Sigmoid colon (tissue), 7 donors: Measurements from ENCODE around the gene MAL. TPM values are rescaled to one million over a fixed set of nuclear protein-coding genes. Genes with fewer than 3 reads are reported as not detected.

Source experiments
- DNase-seq: peaks from one replicate; pipeline ENCODE4 v3.0.0-alpha.2; 2019
- H3K27ac ChIP-seq, 4 donors: fragments of 200-600 bp; sonication (generic); one replicate each; pipeline ENCODE4 v1.5.1; 2016 to 2019; ENCODE audit warnings: mild to moderate bottlenecking in 1 of 4
- H3K27me3 ChIP-seq, 3 donors: fragments of 200-600 bp; sonication (generic); one replicate each; pipeline ENCODE4 v1.5.1; 2019; ENCODE audit warnings: mild to moderate bottlenecking in 1 of 3
- H3K36me3 ChIP-seq, 4 donors: fragments of 200-600 bp; sonication (generic); one replicate each; pipeline ENCODE4 v1.5.1; 2016 to 2019
- H3K4me1 ChIP-seq, 4 donors: fragments of 200-600 bp; sonication (generic); one replicate each; pipeline ENCODE4 v1.5.1; 2017 to 2019
- H3K4me3 ChIP-seq, 4 donors: fragments of 200-600 bp; sonication (generic); one replicate each; pipeline ENCODE4 v1.5.1; 2017 to 2019; ENCODE audit warnings: mild to moderate bottlenecking in 2 of 4, moderate library complexity in 1 of 4
- H3K9me3 ChIP-seq, 4 donors: fragments of 200-600 bp in 3 of 4; sonication (generic) in 3 of 4; one replicate each; pipeline versions ENCODE4 v1.5.1 to v1.6.1; 2013 to 2019
- CTCF ChIP-seq, 4 experiments: fragments of 450-650 bp in 3 of 4; fragments of 200-600 bp in 1 of 4; IDR thresholded peaks; one replicate each; pipeline ENCODE4 v1.5.1; 2016 to 2019; ENCODE audit warnings: antibody characterized with exemption in 4 of 4, mild to moderate bottlenecking in 3 of 4, moderate library complexity in 2 of 4
- EP300 ChIP-seq, 4 donors: sonication (generic); formaldehyde crosslinking; IDR thresholded peaks; one replicate each; pipeline ENCODE4 v1.6.1; 2017; ENCODE audit warnings: antibody characterized with exemption in 4 of 4
- POLR2A ChIP-seq, 2 donors: fragments of 450-650 bp; IDR thresholded peaks; one replicate each; pipeline ENCODE4 v1.6.1; 2016; ENCODE audit warnings: antibody characterized with exemption in 2 of 2, mild to moderate bottlenecking in 2 of 2, moderate library complexity in 2 of 2
- POLR2AphosphoS5 ChIP-seq, 4 donors: sonication (generic); formaldehyde crosslinking; IDR thresholded peaks; one replicate each; pipeline ENCODE4 v1.6.1; 2017; ENCODE audit warnings: antibody characterized with exemption in 4 of 4
- WGBS, 2 donors: extraction: QIAGEN DNeasy Blood & Tissue Kit; methylation state at CpG; one replicate each; pipeline ENCODE4 v1.1.7; 2013; 5-methylcytosine and 5-hydroxymethylcytosine counted together
- intact Hi-C: fragments of 100-400 bp; cut with DNase I; formaldehyde crosslinking; loops from one replicate; pipeline ENCODE4 v1.15.1; 2023
- polyA plus RNA-seq, 3 donors: library from polyadenylated mRNA; stranded (reverse); fragments of 200-250 nt; gene quantifications; one replicate each; pipeline ENCODE4 v1.2.3, GENCODE V29; 2013
- total RNA-seq, 4 donors: library from RNA; depleted of rRNA; stranded (reverse); fragments of >200 nt; gene quantifications; one replicate each; pipeline ENCODE4 v1.1.0, GENCODE V29; 2016
- donor health status: healthy with polysubstance abuse.
- donor health status: Bipolar disorder and iron deficiency.
- donor health status: healthy.

MAL gene
- total and polyA plus RNA-seq, 7 donors: 0.69 to 28.9 (median 8.4) TPM

- peaks cover 0 to 18% (median 11%) of the 10 kb centered on the region in 4 donors for H3K4me1 ChIP-seq
- intact Hi-C loops: no loop called here
- no peak overlapping the region for H3K27ac ChIP-seq
- no peak overlapping the region for H3K4me3 ChIP-seq
- DNase-seq: no peak
- TF ChIP-seq POLR2AphosphoS5 (IDR thresholded peaks at IDR 0.05) (no peak), POLR2A (IDR thresholded peaks at IDR 0.05) (no peak), EP300 (IDR thresholded peaks at IDR 0.05) (no peak)
- H3K36me3 ChIP-seq: no peaks in the 10 kb centered on the region
- no peaks in the 10 kb centered on the region for H3K9me3 ChIP-seq
- 84 to 91% methylated on average over 4 of the region's 4 CpGs for WGBS, 2 donors
- peaks cover 15 to 40% (median 27%) of the 10 kb centered on the region in 3 donors for H3K27me3 ChIP-seq
Measured at GRCh38 chr2:95029898-95030341, 4.4 kb downstream of the MAL start.

- Histone ChIP-seq H3K4me1 (peaks cover 0 to 12% (median 9%) of the 10 kb centered on the region in 4 donors), H3K9me3 (no peaks in the 10 kb centered on the region), H3K27ac (no peak overlapping the region), H3K27me3 (peaks cover 10 to 34% (median 22%) of the 10 kb centered on the region in 3 donors), H3K36me3 (no peaks in the 10 kb centered on the region), H3K4me3 (no peak overlapping the region)
- no peak for TF ChIP-seq EP300 (IDR thresholded peaks at IDR 0.05)
- TF ChIP-seq CTCF (IDR thresholded peaks at IDR 0.05): no peak
- no peak for TF ChIP-seq POLR2A (IDR thresholded peaks at IDR 0.05)
- intact Hi-C loops: no loop called here
- WGBS, 2 donors: 52 to 61% methylated on average over 5 of the region's 5 CpGs
- no peak for DNase-seq
Measured at GRCh38 chr2:95030496-95030895, 5.0 kb downstream of the MAL start.

- H3K27me3 ChIP-seq: peaks cover 3 to 27% (median 15%) of the 10 kb centered on the region in 3 donors
Measured at GRCh38 chr2:95031076-95031725, 5.7 kb downstream of the MAL start.

GRCh38 chr2:95031726-95032116 lies 6.2 kb downstream of the MAL start:
- Histone ChIP-seq H3K27ac (no peak overlapping the region), H3K27me3 (peaks cover 0 to 22% (median 9%) of the 10 kb centered on the region in 3 donors), H3K9me3 (no peaks in the 10 kb centered on the region), H3K4me1 (peaks cover 0 to under 1% (median 0%) of the 10 kb centered on the region in 4 donors), H3K4me3 (no peak overlapping the region), H3K36me3 (no peaks in the 10 kb centered on the region)
- no peak for DNase-seq
- TF ChIP-seq CTCF (IDR thresholded peaks at IDR 0.05) (no peak), EP300 (IDR thresholded peaks at IDR 0.05) (no peak), POLR2A (IDR thresholded peaks at IDR 0.05) (no peak), POLR2AphosphoS5 (IDR thresholded peaks at IDR 0.05) (no peak)
- whole genome bisulfite sequencing, 2 donors: 43 to 63% methylated on average over 1 of the region's 1 CpG
- intact Hi-C loops: no loop called here

More at GRCh38 chr2:95031076-95031725, 5.7 kb downstream of the MAL start:
- H3K9me3 ChIP-seq: no peaks in the 10 kb centered on the region
- H3K4me1 ChIP-seq: peaks cover 0 to 5% (median 2%) of the 10 kb centered on the region in 4 donors
- intact Hi-C loops: no loop called here
- no peak overlapping the region for H3K27ac ChIP-seq
- no peaks in the 10 kb centered on the region for H3K36me3 ChIP-seq
- 57 to 75% methylated on average over 7 of the region's 7 CpGs for WGBS, 2 donors
- TF ChIP-seq CTCF (IDR thresholded peaks at IDR 0.05): no peak
- TF ChIP-seq EP300 (IDR thresholded peaks at IDR 0.05): no peak
- no peak for TF ChIP-seq POLR2AphosphoS5 (IDR thresholded peaks at IDR 0.05)
- no peak for TF ChIP-seq POLR2A (IDR thresholded peaks at IDR 0.05)
- DNase-seq: no peak
- H3K4me3 ChIP-seq: no peak overlapping the region

GRCh38 chr2:95032341-95032740 lies 6.8 kb downstream of the MAL start:
- H3K27me3 ChIP-seq: peaks cover 0 to 15% (median 3%) of the 10 kb centered on the region in 3 donors
- H3K4me1 ChIP-seq: no peaks in the 10 kb centered on the region
- H3K27ac ChIP-seq: no peak overlapping the region

More at GRCh38 chr2:95032341-95032740, 6.8 kb downstream of the MAL start:
- H3K36me3 ChIP-seq: no peaks in the 10 kb centered on the region
- no peaks in the 10 kb centered on the region for H3K9me3 ChIP-seq
- H3K4me3 ChIP-seq: no peak overlapping the region
- no peak for DNase-seq
- TF ChIP-seq POLR2AphosphoS5 (IDR thresholded peaks at IDR 0.05): no peak
- no peak for TF ChIP-seq POLR2A (IDR thresholded peaks at IDR 0.05)
- no peak for TF ChIP-seq EP300 (IDR thresholded peaks at IDR 0.05)
- TF ChIP-seq CTCF (IDR thresholded peaks at IDR 0.05): no peak
- intact Hi-C loops: no loop called here
- 37 to 61% methylated on average over 3 of the region's 3 CpGs for WGBS, 2 donors
